Neural progenitor cell (in vitro differentiated cells): ENCODE results near the gene TGFBR2.

Experiments
- CTCF ChIP-seq: fragments of 200-600 bp; sonication (generic); IDR thresholded peaks from 2 replicates; pipeline ENCODE4 v1.5.1; 2017; ENCODE audit warnings: antibody characterized with exemption, mild to moderate bottlenecking
- EZH2 ChIP-seq: fragments of 200-600 bp; sonication (generic); IDR thresholded peaks from 2 replicates; pipeline ENCODE4 v1.6.1; 2017; ENCODE audit warnings: antibody characterized with exemption, mild to moderate bottlenecking, moderate library complexity

DNA sequence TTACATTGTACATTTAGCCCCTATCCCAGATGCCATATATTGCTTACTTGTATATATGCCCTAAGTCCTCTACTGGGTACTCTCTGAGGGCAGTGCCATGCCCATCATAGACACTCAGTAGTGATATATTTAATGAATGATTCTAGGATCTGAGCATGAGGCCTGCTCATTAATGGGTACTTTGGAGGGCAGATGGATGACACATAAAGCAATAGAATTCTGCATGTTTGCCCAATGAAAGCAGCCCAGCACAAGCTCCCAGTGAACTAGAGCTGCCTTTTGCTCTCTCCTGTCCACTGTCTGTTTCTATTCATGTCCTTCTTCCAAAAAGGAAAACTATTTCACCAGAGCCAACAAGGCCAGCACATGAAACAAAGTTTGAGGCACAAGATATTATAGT is 63.9 kb downstream of the TGFBR2 start:
- no peak for TF ChIP-seq CTCF
- no peak for TF ChIP-seq EZH2
